ENCODE data around the gene LRRC7. TPM values are rescaled to one million over a fixed set of nuclear protein-coding genes. Genes with fewer than 3 reads are reported as not detected.

LRRC7 gene
- polyA plus RNA-seq, 1 of the 3 experiments (the other 2 are of a cell fraction), result 0.02 TPM

- 69% methylated on average over 2 of the region's 2 CpGs for WGBS (ENCODE audit: low lambda C conversion rate)
- CTCF ChIA-PET, result no interaction called here
- Histone ChIP-seq H3K79me2 (ENCODE audit: insufficient read depth) (no peaks in the 10 kb centered on the region), H3K4me3 (ENCODE audit: low read depth in 2 of 2, low read length in 1 of 2) (no peak overlapping the region), H3K4me1 (ENCODE audit: control insufficient read depth in 1 of 2, insufficient read depth in 2 of 2, low read depth in 1 of 2, low read length in 1 of 2) (no peaks in the 10 kb centered on the region; a peak in 1 of 4 replicates), H3K9me3 (no peaks in the 10 kb centered on the region), H3F3A (replicated peaks; ENCODE audit: insufficient read depth) (no peaks in the 10 kb centered on the region), H3K9me2 (no peaks in the 10 kb centered on the region), H3K27me3 (ENCODE audit: insufficient read depth) (no peaks in the 10 kb centered on the region), H3K27ac (ENCODE audit: low read depth in 2 of 2, low read length in 1 of 2) (no peak overlapping the region), H4K20me1 (ENCODE audit: insufficient read depth) (no peaks in the 10 kb centered on the region), H3K9ac (no peak overlapping the region), H2AFZ (ENCODE audit: low read depth) (no peak overlapping the region), H3K36me3 (replicated peaks in 1 of 2; ENCODE audit: control insufficient read depth in 1 of 2, insufficient read depth in 2 of 2, low read length in 1 of 2) (no peaks in the 10 kb centered on the region), H3K4me2 (no peak overlapping the region)
- POLR2A ChIA-PET, result no interaction called here
- no peak for DNase-seq
- no peak for TF ChIP-seq TCF12 (IDR thresholded peaks at IDR 0.05)
- no peak for TF ChIP-seq ZBTB33 (IDR thresholded peaks at IDR 0.05; ENCODE audit: borderline replicate concordance, low read depth)
- no peak for TF ChIP-seq CTCF (IDR thresholded peaks at IDR 0.05)
- TF ChIP-seq GABPA (IDR thresholded peaks at IDR 0.05; ENCODE audit: low read depth), result no peak
- no peak for TF ChIP-seq ELF1 (IDR thresholded peaks at IDR 0.05)
- TF ChIP-seq RFX5 (IDR thresholded peaks at IDR 0.05; ENCODE audit: low read length), result no peak
- no peak for TF ChIP-seq FOXM1 (IDR thresholded peaks at IDR 0.05; ENCODE audit: low read depth)
- TF ChIP-seq SMC3 (IDR thresholded peaks at IDR 0.05; ENCODE audit: low read depth, low read length), result no peak
- no peak for TF ChIP-seq FOXJ3 (CRISPR knock-in tag; IDR thresholded peaks at IDR 0.05)
- TF ChIP-seq FOSL2 (IDR thresholded peaks at IDR 0.05; ENCODE audit: borderline replicate concordance, low read depth), result no peak
- TF ChIP-seq EZH2phosphoT487 (IDR thresholded peaks at IDR 0.05; ENCODE audit: borderline replicate concordance, low read depth), result no peak
- no peak for TF ChIP-seq POLR2AphosphoS5 (IDR thresholded peaks at IDR 0.05; ENCODE audit: low read depth, low read length)
- no peak for TF ChIP-seq RAD21 (IDR thresholded peaks at IDR 0.05; ENCODE audit: low read length)
- no peak for TF ChIP-seq PBX3 (IDR thresholded peaks at IDR 0.05)
- no peak for TF ChIP-seq SIN3A (IDR thresholded peaks at IDR 0.05; ENCODE audit: borderline replicate concordance, low read depth, low read length)
- no peak for TF ChIP-seq RXRA (IDR thresholded peaks at IDR 0.05; ENCODE audit: borderline replicate concordance, low read depth)
- TF ChIP-seq USF1 (IDR thresholded peaks at IDR 0.05; ENCODE audit: borderline replicate concordance, low read depth), result no peak
- no peak for TF ChIP-seq MAX (IDR thresholded peaks at IDR 0.05; ENCODE audit: low read depth)
- no peak for TF ChIP-seq NFIC (IDR thresholded peaks at IDR 0.05; ENCODE audit: borderline replicate concordance)
- no peak for TF ChIP-seq YY1 (IDR thresholded peaks at IDR 0.05; ENCODE audit: low read depth)
Observed at GRCh38 chr1:69697340-69697739, 129.6 kb downstream of the LRRC7 start.

All from SK-N-SH (cell line).